H54 (cell line): ENCODE measurements around the gene NAALADL1.

Experiments
- DNase-seq: peaks from one replicate; pipeline ENCODE4 v3.0.0; 2011; ENCODE audit warnings: low spot score, mixed read lengths; ENCODE audit not compliant: insufficient read length
- FAIRE-seq: peaks from 3 replicates; lab custom pipeline; 2011; peaks lifted over from hg19 to GRCh38; lab: Jason Lieb, UNC
- POLR2A ChIP-seq: IDR thresholded peaks from 2 replicates; pipeline ENCODE4 v1.6.1; 2011; ENCODE audit warnings: low read depth, mild to moderate bottlenecking, low read length

Gene NAALADL1

DNA sequence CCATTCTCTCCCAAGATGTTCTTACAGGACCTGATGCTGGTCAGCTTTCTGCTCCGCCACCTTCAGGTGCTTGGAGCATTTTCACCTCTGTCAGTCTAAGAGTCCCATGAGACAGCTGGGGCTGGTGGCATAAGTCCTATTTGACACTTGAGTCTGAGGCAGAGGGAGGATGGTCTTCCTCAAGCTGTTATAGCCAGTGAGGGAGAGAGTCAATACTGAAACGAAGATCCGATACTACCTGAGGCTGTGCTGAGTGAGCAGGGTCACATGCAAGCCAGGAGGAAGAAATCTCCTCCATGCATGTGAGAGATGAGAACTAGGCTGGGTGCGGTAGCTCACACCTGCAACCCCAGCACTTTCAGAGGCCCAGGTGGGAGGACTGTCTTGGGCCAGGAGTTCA lies 31.3 kb upstream of the NAALADL1 start:
- FAIRE-seq (no peak), DNase-seq (no peak)
- TF ChIP-seq POLR2A = no peak

DNA sequence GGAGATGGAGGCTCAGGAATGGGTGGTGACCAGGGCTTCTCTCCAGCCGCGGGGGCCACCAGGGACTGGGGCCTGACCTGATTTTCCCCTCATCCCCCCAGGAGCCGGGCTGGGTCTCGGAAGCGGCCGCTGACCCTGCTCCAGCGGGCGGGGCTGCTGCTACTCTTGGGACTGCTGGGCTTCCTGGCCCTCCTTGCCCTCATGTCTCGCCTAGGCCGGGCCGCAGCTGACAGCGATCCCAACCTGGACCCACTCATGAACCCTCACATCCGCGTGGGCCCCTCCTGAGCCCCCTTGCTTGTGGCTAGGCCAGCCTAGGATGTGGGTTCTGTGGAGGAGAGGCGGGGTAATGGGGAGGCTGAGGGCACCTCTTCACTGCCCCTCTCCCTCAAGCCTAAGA lies 29.5 kb upstream of the NAALADL1 start:
- FAIRE-seq = no peak
- no peak for TF ChIP-seq POLR2A

DNA sequence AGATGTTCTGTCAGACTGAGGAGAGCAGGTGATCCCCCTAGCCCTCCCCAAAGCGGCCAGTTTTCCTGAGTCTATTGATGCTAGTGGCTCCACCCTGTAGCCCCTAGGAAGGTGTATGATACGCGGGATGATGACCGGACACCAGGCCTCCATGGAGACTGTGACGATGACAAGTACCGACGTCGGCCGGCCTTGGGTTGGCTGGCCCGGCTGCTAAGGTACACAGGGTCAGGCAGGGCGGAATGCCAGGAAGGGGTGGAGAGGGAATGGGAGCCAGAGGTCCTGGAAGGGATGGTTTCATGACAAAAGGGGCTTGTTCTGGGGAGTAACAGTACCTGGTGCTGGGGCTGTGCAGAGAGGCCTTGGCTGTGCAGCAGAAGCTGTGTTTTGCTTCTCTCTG lies 28.9 kb upstream of the NAALADL1 start:
- DNase-seq (no peak), FAIRE-seq (no peak)
- TF ChIP-seq POLR2A = no peak

More for the DNA sequence above, 29.5 kb upstream of the NAALADL1 start:
- no peak for DNase-seq

DNA sequence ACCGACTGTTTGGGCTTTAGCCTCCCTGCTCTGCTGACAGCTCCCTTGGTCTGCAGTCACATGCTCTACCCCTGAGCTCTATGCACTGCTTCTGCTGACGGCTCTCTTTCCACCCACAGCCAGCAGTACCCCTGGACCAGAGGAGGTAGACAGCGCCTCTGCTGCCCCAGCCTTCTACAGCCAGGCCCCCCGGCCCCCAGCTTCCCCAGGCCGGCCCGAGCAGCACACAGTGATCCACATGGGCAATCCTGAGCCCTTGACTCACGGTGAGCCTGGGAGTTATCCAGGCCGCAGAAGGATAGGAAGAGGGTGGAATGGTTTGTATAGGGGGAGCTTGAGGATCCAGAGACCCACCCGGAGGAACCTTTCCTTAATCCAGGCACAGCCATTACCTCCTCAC lies 28.5 kb upstream of the NAALADL1 start:
- no peak for FAIRE-seq
- DNase-seq = no peak
- TF ChIP-seq POLR2A = no peak

DNA sequence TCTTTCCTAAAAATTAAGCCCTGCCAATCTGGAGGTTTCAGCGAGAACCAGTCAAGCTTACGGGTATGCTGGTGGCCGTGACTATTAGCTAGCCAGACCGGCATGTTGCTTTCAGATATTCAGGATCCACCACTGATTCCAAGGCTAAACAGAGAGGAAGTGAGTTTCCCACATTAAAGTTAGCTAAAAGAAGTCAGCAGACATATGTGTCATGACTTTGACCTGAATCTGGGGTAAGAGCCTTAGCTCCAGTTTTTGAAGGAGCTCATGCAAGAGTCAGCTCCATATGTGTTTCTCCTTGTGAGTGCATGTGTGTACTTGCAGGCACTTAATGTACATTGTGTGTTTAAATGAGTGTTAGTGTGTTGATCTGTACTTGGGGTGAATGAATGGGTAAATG lies 27.1 kb upstream of the NAALADL1 start:
- no peak for TF ChIP-seq POLR2A
- DNase-seq (no peak), FAIRE-seq (no peak)

DNA sequence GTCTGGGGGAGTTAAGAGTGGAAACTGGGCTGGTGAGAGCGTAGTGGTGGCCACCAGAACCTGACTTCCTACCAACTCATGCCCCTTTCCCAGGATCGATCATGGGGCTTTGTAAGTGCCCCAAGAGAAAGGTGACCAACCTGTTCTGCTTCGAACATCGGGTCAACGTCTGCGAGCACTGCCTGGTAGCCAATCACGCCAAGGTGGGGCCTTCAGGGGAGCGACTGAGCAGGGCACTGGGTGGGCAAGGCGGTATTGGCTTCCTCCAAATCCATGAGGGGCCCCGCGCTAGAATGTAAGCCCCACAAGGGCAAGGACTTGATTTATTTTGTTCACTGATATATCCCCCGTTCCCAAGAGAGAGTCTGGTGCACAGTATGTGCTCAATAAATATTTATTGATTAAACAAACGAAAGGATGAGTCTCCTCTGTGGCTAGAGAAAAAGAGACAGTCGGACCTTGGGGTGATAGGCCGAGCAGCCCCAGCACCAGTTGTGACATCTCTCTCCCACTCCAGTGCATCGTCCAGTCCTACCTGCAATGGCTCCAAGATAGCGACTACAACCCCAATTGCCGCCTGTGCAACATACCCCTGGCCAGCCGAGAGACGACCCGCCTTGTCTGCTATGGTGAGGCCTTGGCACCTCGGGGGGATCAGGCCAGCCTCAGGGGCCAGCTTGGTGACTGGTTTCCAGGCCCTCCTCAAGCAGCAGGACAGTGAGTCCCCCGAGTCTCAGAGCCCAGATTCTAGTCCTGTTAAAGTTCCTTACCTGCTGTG lies 26.4 kb upstream of the NAALADL1 start:
- TF ChIP-seq POLR2A = no peak
- no peak for FAIRE-seq
- no peak for DNase-seq

DNA sequence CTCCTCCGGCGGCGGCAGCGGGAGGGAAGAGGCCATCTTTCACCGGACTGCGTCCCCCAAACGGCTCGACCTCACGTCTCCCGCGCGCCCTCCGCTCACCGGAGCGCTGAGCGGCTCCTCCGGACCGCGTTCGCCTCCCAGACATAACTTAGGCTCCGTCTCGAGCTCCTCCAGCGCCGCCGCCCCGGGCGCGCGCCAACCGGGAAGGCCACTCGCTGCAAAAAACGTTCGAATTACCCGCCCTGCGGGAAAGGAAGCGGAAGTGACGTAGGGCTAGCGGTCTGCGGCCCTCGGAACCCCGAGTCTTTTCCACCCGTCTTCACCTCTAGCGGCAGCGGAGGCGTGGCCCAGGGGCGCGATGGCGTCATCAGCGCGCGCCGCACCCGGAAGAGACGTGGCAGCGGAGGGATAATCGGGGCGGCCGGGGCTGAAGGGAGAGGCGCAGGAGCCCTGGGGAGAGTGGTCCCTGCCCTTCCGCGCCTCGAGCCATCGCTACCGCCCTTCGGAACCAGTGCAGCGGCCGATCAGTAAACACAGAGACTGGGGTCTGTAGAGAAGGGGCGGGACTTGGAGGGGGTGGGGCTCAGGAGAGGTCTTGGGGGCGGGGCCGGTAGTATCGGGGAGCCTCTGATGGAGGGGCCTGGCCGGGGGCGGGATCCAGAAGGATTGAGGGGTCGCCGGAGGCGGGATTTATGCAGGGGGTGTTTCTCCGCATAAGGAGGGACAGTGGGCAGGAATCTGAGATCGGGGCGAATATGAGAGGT lies 25.7 kb upstream of the NAALADL1 start, which contains the start of the genes CDCA5 and ZFPL1:
TSS of gene CDCA5 (minus strand) at position 207 of the 764 bp plus-strand sequence. CDS start at position 145, 62 bp downstream.
TSS of gene ZFPL1 (plus strand) at position 389 of the 764 bp plus-strand sequence. CDS start 477 bp downstream, outside the sequence.
- DNase-seq (peak; percentile 96), FAIRE-seq (no peak)

DNA sequence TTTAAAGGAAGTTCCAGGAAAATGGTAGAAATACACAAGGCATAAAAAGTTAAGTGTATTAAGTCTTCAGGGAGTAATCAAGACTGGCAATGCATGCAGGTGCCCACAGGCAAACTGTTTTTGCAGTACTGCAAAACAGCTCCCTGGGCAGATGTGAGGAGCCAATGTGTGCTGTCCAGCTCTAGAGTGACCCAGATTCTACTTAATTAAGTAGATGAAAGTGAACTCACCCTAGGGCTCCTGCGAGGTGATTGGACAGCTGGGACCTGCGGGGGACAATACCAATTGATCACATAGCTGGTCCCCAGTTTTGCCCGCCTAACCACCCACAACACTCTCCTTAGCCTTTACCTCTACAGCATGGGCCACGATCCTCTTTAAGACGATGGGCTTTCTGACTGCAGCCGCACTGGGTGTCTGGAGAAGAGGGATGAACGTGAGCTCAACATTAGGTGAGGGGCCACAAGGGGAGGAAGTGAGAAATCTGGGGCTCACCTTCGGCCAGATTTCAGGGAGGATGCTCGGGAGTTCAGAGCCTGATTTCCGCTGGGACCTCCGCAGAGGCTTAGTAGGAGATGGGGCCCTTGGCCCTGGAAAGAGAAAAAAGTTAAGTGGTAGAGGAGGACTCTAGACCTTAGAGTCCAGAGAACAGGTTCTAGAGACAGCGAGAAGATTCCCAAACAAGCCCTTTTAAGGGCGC lies 24.9 kb upstream of the NAALADL1 start:
- FAIRE-seq (no peak), DNase-seq (no peak)
- TF ChIP-seq POLR2A = no peak

More for the DNA sequence above, 25.7 kb upstream of the NAALADL1 start, which contains the start of the genes CDCA5 and ZFPL1:
- TF ChIP-seq POLR2A = peak; percentile 67

DNA sequence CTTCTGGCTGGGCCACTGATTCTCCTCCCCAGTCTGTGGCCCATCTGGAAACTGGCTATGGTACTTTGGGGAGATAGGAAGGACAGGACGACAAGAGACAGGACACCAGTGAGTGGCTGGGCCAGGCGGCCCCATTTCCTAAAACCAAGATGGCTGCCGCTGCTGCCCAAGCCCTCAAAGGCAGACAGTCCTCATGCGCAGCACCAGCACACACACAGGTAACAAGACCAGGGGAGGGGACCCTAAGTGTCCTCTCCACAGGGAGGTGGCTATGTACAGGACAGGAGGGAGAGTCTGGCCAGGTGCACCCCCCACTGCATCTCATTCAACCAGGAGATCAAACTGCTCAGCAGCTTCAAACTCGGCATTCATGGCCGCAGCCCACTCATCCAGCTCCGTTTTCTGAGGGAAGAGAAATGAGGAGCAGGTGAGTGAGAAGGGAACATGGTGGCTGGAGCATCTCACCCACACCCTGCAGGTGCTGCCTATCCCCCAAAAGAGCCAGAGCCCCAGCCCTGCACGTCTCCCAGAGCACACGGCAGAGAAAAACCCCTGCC lies 20.5 kb upstream of the NAALADL1 start:
- FAIRE-seq = no peak
- no peak for DNase-seq
- TF ChIP-seq POLR2A = no peak

DNA sequence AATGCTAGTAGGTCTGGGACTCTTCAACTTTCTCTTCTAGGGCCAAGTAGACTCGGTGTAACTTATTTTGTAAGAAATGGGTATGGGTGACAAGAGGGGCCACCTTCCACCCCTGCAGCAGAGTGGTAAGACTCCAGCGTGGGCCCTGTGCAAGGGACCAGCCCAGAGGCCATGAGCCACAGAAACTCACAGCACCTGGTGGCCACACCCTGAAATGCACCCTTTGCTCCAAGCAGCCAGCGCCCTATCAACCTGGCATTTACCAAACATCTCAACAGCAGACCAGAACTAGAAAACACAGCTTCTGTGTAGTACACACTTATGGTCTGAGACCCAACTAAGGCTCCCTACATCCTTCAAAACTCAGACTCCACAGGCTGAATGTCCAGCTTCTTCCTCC lies 19.8 kb upstream of the NAALADL1 start:
- no peak for DNase-seq
- no peak for FAIRE-seq
- TF ChIP-seq POLR2A = no peak

DNA sequence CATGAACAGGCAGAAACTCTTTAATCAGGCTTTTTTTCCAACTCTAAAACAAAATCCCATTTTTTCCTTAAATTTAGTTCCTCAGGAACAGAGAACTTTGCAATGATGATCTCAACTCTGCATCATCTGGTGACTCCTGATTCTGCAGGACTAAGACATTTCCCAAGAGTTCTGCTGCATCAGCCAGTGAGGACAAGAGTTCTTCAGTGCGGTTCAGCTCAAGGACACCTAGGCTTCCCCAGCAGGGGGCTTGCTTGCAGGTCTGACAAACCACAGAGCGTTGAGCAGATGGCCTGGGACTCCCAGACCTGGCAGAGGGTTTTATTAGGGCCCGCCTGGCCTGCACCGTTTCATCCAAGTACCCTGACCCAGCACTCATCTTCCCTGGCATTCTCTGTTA lies 19.1 kb upstream of the NAALADL1 start:
- DNase-seq = no peak
- no peak for FAIRE-seq
- TF ChIP-seq POLR2A = no peak

DNA sequence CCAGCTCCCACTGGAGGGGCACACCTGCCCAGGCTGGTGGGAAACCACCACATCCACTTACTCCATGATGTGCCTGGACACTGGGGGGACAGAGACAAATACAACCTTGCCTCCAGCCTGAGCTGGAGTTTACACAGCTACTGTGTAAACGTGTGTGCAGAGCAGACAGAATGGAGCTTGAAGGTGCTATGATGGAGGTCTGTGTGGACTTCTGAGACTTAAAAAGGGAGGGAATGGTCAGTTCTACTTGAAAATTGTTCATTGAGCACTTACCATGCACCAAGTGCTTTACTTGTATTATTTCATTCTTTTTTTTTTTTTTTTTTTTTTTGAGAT lies 14.2 kb upstream of the NAALADL1 start:
- DNase-seq (no peak), FAIRE-seq (no peak)
- TF ChIP-seq POLR2A = no peak

DNA sequence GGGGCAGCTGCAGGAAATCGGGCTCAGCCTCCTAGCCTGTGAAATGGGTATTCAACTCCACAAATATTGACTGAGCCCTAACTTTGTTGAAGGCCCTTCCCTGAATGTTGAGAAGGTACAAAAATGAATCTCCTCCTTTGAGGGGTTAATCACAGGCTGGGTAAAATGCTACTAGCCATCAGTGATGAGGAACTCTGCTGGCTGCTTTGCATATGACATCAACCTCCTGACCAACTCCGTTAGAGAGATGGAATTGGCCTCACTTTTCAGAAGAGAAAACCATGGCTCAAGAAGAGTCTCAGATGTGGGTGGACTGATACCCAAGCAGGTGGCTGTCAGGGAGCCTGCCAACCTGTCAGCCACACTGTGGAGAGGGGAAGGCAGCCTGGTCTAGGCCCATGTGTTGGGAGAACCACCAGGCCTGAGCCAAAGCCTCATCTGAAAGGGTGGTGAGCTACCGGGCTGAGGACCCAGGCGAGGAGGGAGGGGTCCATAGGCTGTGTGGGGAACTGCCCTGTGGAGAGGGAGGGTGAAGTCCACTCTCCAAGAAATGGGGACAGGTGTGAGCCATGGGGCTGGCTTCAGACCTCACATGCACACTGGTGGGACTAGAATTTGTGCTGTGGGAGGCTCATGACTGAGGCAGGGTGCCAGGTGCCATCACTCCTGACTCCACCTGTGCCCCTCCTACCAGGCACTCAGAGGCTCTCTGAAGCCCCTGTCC lies 13.7 kb upstream of the NAALADL1 start:
- no peak for TF ChIP-seq POLR2A
- DNase-seq (no peak), FAIRE-seq (no peak)
